Dedifferentiated amniotic fluid mesenchymal stem cell (primary cell): ENCODE data around the gene KRT76.

Experiments used
- DNase-seq: peaks from one replicate; pipeline ENCODE4 v3.0.0-alpha.2; 2016; ENCODE audit errors: extremely low spot score

KRT76 gene

GRCh38 chr12:52813203-52813819 lies 36.2 kb upstream of the KRT76 start:
- DNase-seq = no peak

GRCh38 chr12:52812749-52813148 lies 35.6 kb upstream of the KRT76 start:
- DNase-seq = no peak

- no peak for DNase-seq
Observed at GRCh38 chr12:52812073-52812400, 34.9 kb upstream of the KRT76 start.

GRCh38 chr12:52811191-52812072 lies 34.3 kb upstream of the KRT76 start:
- no peak for DNase-seq

- no peak for DNase-seq
Observed at GRCh38 chr12:52810554-52810953, 33.4 kb upstream of the KRT76 start.

- no peak for DNase-seq
Observed at GRCh38 chr12:52809166-52809565, 32.0 kb upstream of the KRT76 start.

- no peak for DNase-seq
Observed at GRCh38 chr12:52808573-52809160, 31.5 kb upstream of the KRT76 start.

GRCh38 chr12:52807544-52808470 lies 30.7 kb upstream of the KRT76 start:
- DNase-seq = no peak

GRCh38 chr12:52806821-52807543 lies 29.8 kb upstream of the KRT76 start:
- no peak for DNase-seq

GRCh38 chr12:52806169-52806811 lies 29.1 kb upstream of the KRT76 start:
- DNase-seq = no peak

GRCh38 chr12:52805739-52806138 lies 28.6 kb upstream of the KRT76 start:
- DNase-seq = no peak

- no peak for DNase-seq
Observed at GRCh38 chr12:52805000-52805399, 27.9 kb upstream of the KRT76 start.

GRCh38 chr12:52802442-52802841 lies 25.3 kb upstream of the KRT76 start:
- no peak for DNase-seq

GRCh38 chr12:52801773-52802172 lies 24.6 kb upstream of the KRT76 start:
- no peak for DNase-seq

- DNase-seq = no peak
Observed at GRCh38 chr12:52800259-52800917, 23.2 kb upstream of the KRT76 start.

GRCh38 chr12:52799505-52800211 lies 22.5 kb upstream of the KRT76 start:
- DNase-seq = no peak

- DNase-seq = no peak
Observed at GRCh38 chr12:52798671-52799504, 21.7 kb upstream of the KRT76 start.

GRCh38 chr12:52798003-52798670 lies 21.0 kb upstream of the KRT76 start:
- no peak for DNase-seq
